ENCODE results near the gene HACL1.

DNA sequence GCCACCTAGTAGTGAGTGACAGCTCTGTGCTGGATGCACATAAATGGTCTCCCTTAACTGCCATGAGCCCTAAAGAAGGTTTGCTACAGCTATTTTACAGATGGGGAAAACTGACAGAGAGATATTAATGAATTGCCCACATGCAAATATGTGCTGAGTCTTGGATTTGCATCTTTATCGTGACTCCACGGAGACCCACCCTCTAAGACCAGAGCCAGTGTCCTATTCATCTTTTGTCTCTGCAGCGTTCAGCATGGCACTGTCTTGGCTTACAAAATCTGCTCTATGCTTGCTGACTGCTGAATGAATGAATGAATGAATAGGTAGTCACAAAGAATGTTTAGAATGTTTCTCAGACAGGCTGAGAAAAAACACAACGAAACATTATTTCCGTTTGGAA is 48.5 kb upstream of the HACL1 start:
- TF ChIP-seq POLR2AphosphoS5 (IDR thresholded peaks at IDR 0.05; ENCODE audit: low read length) = no peak
- no peak for TF ChIP-seq JUND (IDR thresholded peaks at IDR 0.05; ENCODE audit: low read depth, low read length)
- no peak for TF ChIP-seq CREM (IDR thresholded peaks at IDR 0.05; ENCODE audit: low read depth)
- no peak for TF ChIP-seq POLR2A (IDR thresholded peaks at IDR 0.05; ENCODE audit: low read depth, low read length)
- TF ChIP-seq NR2F1 (conservative IDR thresholded peaks at IDR 0.05) = no peak
- no peak; the same call in 1 of the 2 replicates for TF ChIP-seq TAF1 (IDR thresholded peaks at IDR 0.05; ENCODE audit: borderline replicate concordance, low read depth, low read length)
- TF ChIP-seq, protein P1, sequence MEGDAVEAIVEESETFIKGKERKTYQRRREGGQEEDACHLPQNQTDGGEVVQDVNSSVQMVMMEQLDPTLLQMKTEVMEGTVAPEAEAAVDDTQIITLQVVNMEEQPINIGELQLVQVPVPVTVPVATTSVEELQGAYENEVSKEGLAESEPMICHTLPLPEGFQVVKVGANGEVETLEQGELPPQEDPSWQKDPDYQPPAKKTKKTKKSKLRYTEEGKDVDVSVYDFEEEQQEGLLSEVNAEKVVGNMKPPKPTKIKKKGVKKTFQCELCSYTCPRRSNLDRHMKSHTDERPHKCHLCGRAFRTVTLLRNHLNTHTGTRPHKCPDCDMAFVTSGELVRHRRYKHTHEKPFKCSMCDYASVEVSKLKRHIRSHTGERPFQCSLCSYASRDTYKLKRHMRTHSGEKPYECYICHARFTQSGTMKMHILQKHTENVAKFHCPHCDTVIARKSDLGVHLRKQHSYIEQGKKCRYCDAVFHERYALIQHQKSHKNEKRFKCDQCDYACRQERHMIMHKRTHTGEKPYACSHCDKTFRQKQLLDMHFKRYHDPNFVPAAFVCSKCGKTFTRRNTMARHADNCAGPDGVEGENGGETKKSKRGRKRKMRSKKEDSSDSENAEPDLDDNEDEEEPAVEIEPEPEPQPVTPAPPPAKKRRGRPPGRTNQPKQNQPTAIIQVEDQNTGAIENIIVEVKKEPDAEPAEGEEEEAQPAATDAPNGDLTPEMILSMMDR (IDR thresholded peaks at IDR 0.05 in 2 of 3, conservative IDR thresholded peaks at IDR 0.05 in 1 of 3; ENCODE audit: control insufficient read depth in 2 of 3, extremely low read depth in 1 of 3, insufficient read depth in 1 of 3, low read depth in 3 of 3, low read length in 3 of 3) = no peak
- TF ChIP-seq, protein P2, sequence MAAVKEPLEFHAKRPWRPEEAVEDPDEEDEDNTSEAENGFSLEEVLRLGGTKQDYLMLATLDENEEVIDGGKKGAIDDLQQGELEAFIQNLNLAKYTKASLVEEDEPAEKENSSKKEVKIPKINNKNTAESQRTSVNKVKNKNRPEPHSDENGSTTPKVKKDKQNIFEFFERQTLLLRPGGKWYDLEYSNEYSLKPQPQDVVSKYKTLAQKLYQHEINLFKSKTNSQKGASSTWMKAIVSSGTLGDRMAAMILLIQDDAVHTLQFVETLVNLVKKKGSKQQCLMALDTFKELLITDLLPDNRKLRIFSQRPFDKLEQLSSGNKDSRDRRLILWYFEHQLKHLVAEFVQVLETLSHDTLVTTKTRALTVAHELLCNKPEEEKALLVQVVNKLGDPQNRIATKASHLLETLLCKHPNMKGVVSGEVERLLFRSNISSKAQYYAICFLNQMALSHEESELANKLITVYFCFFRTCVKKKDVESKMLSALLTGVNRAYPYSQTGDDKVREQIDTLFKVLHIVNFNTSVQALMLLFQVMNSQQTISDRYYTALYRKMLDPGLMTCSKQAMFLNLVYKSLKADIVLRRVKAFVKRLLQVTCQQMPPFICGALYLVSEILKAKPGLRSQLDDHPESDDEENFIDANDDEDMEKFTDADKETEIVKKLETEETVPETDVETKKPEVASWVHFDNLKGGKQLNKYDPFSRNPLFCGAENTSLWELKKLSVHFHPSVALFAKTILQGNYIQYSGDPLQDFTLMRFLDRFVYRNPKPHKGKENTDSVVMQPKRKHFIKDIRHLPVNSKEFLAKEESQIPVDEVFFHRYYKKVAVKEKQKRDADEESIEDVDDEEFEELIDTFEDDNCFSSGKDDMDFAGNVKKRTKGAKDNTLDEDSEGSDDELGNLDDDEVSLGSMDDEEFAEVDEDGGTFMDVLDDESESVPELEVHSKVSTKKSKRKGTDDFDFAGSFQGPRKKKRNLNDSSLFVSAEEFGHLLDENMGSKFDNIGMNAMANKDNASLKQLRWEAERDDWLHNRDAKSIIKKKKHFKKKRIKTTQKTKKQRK (IDR thresholded peaks at IDR 0.05; ENCODE audit: low read depth, low read length) = no peak
- TF ChIP-seq TARDBP (IDR thresholded peaks at IDR 0.05; ENCODE audit: borderline replicate concordance) = no peak
- no peak for TF ChIP-seq SREBF2 (IDR thresholded peaks at IDR 0.05; ENCODE audit: low read length)
- TF ChIP-seq GABPA (IDR thresholded peaks at IDR 0.05; ENCODE audit: low read depth) = no peak
- TF ChIP-seq NFYB (IDR thresholded peaks at IDR 0.05; ENCODE audit: insufficient read depth, low read depth, low read length) = no peak
- TF ChIP-seq, protein P3, sequence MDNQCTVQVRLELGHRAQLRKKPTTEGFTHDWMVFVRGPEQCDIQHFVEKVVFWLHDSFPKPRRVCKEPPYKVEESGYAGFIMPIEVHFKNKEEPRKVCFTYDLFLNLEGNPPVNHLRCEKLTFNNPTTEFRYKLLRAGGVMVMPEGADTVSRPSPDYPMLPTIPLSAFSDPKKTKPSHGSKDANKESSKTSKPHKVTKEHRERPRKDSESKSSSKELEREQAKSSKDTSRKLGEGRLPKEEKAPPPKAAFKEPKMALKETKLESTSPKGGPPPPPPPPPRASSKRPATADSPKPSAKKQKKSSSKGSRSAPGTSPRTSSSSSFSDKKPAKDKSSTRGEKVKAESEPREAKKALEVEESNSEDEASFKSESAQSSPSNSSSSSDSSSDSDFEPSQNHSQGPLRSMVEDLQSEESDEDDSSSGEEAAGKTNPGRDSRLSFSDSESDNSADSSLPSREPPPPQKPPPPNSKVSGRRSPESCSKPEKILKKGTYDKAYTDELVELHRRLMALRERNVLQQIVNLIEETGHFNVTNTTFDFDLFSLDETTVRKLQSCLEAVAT (IDR thresholded peaks at IDR 0.05) = no peak

Measured in GM12878 (cell line).